SU-DHL-6 (cell line): ENCODE results near the gene SLC38A10.

Source experiments
- H2AFZ ChIP-seq: fragments of 200-600 bp; sonication (generic); 2 replicates; pipeline ENCODE4 v1.6.1; 2014; ENCODE audit warnings: low read depth, mild to moderate bottlenecking, moderate library complexity, mixed read lengths, antibody characterized with exemption, low read length; ENCODE audit not compliant: severe bottlenecking
- H3F3A ChIP-seq: fragments of 200-600 bp; shearing (Covaris generic); 2 replicates; pipeline ENCODE4 v1.6.0; 2016; ENCODE audit warnings: antibody characterized with exemption, mild to moderate bottlenecking; ENCODE audit not compliant: insufficient read depth
- H3K27ac ChIP-seq: fragments of 200-600 bp; sonication (generic); 2 replicates; pipeline ENCODE4 v1.5.1; 2016; ENCODE audit warnings: low read depth, mild to moderate bottlenecking, low read length, moderate library complexity, mixed read lengths
- H3K27me3 ChIP-seq: fragments of 200-600 bp; sonication (generic), shearing (Covaris generic); 2 replicates; pipeline ENCODE4 v1.6.0; 2014; ENCODE audit warnings: mild to moderate bottlenecking, low read length
- H3K36me3 ChIP-seq: fragments of 200-600 bp; sonication (generic); 2 replicates; pipeline ENCODE4 v1.6.1; 2014; ENCODE audit warnings: mild to moderate bottlenecking, low read length, mixed read lengths
- H3K4me2 ChIP-seq: fragments of 300-600, 200-600 bp; shearing (Covaris generic), sonication (generic); 2 replicates; pipeline ENCODE4 v1.6.0; 2014; ENCODE audit warnings: low read length, low read depth, mild to moderate bottlenecking; ENCODE audit not compliant: poor library complexity, severe bottlenecking
- H3K4me3 ChIP-seq: fragments of 200-600 bp; sonication (generic); 2 replicates; pipeline ENCODE4 v1.5.1; 2014; ENCODE audit warnings: antibody characterized with exemption, low read length, mild to moderate bottlenecking, mixed read lengths; ENCODE audit not compliant: insufficient read depth, poor library complexity, severe bottlenecking
- H3K79me2 ChIP-seq: fragments of 200-600 bp; sonication (generic); 2 replicates; pipeline ENCODE4 v1.6.1; 2014; ENCODE audit warnings: mild to moderate bottlenecking, low read length, moderate library complexity; ENCODE audit not compliant: insufficient read depth
- H3K9ac ChIP-seq: fragments of 200-600 bp; sonication (generic); 2 replicates; pipeline ENCODE4 v1.7.0; 2014; ENCODE audit warnings: mild to moderate bottlenecking, low read length
- H3K9me2 ChIP-seq: fragments of 200-600 bp; sonication (generic); replicated peaks from 2 replicates; pipeline ENCODE4 v1.6.1; 2014; ENCODE audit warnings: low read length; ENCODE audit not compliant: insufficient read depth
- H3K9me3 ChIP-seq: fragments of 200-600 bp; sonication (generic); 2 replicates; pipeline ENCODE4 v1.6.1; 2014; ENCODE audit warnings: low read length, mixed read lengths; ENCODE audit not compliant: insufficient read depth
- H4K20me1 ChIP-seq: fragments of 200-600 bp; sonication (generic); 2 replicates; pipeline ENCODE4 v1.6.1; 2014; ENCODE audit warnings: low read depth, mild to moderate bottlenecking, antibody characterized with exemption, low read length, moderate library complexity, mixed read lengths
- EZH2phosphoT487 ChIP-seq: fragments of 200-600 bp; sonication (generic), shearing (Covaris generic); conservative IDR thresholded peaks from 2 replicates; pipeline ENCODE4 v1.6.1; 2018; ENCODE audit warnings: mild to moderate bottlenecking, antibody characterized with exemption, low read length, moderate library complexity, mixed read lengths
- TF ChIP-seq, protein P1 (sequence below): fragments of 200-600 bp; sonication (generic); IDR thresholded peaks from one replicate; pipeline ENCODE4 v1.5.1; 2017; ENCODE audit warnings: antibody characterized with exemption, mild to moderate bottlenecking, low read length, moderate library complexity; ENCODE audit not compliant: insufficient read depth, poor library complexity, severe bottlenecking

The SLC38A10 gene

DNA sequence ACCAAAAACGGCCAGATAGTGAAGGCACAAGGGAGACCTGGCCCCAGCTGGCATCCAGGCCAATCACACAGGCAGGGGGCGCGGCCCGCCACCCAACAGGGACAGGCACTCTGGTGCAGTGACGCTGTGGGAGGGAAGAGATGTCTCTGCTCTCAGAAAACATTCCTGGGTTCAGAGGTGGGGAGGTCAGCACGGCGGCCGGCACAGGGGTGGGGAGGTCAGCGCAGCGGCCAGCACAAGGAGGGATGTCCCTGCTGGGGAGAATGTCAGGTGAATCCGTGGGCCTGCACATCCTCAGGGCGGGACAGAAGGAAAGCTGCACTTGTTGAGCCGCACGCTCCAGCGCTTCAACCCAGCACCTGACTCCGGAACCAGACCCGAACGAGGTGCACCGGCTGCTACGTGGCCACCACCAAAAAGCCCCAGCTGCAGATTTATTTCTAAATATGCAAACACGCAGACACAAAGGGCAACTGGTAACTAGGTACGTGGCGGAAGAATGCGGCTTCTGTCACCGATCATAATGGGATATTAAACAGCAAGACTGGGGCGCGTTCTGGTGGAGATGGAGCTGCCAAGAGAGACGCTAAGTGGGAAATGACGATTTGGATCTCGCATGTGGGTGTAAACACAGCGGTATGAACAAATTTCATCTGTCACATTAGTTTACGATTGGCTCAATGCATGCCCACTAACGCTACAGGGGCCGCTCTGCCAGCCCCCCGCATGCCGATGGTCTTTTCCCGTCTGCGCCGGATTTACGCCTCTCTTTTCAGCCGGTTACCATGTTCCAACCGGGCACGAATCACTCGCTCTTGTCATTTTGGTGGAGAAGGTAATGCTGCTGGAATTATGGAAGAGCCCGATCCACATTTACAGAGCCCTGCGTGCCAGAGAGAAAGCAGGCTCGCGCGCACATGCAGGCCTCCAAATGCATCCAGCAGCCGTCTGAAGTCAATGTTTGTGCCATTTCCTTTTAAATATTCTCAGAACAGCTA lies 15.5 kb downstream of the SLC38A10 start:
- Histone ChIP-seq H3K9me2 (no peaks in the 10 kb centered on the region), H3K27me3 (no peaks in the 10 kb centered on the region), H2AFZ (no peak overlapping the region), H4K20me1 (no peaks in the 10 kb centered on the region), H3K79me2 (no peaks in the 10 kb centered on the region), H3K27ac (no peak overlapping the region), H3K9me3 (no peaks in the 10 kb centered on the region), H3K4me2 (no peak overlapping the region), H3K9ac (no peak overlapping the region), H3F3A (no peaks in the 10 kb centered on the region), H3K36me3 (no peaks in the 10 kb centered on the region), H3K4me3 (no peak overlapping the region)
- no peak for TF ChIP-seq EZH2phosphoT487
- TF ChIP-seq, protein P1, sequence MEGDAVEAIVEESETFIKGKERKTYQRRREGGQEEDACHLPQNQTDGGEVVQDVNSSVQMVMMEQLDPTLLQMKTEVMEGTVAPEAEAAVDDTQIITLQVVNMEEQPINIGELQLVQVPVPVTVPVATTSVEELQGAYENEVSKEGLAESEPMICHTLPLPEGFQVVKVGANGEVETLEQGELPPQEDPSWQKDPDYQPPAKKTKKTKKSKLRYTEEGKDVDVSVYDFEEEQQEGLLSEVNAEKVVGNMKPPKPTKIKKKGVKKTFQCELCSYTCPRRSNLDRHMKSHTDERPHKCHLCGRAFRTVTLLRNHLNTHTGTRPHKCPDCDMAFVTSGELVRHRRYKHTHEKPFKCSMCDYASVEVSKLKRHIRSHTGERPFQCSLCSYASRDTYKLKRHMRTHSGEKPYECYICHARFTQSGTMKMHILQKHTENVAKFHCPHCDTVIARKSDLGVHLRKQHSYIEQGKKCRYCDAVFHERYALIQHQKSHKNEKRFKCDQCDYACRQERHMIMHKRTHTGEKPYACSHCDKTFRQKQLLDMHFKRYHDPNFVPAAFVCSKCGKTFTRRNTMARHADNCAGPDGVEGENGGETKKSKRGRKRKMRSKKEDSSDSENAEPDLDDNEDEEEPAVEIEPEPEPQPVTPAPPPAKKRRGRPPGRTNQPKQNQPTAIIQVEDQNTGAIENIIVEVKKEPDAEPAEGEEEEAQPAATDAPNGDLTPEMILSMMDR = no peak

DNA sequence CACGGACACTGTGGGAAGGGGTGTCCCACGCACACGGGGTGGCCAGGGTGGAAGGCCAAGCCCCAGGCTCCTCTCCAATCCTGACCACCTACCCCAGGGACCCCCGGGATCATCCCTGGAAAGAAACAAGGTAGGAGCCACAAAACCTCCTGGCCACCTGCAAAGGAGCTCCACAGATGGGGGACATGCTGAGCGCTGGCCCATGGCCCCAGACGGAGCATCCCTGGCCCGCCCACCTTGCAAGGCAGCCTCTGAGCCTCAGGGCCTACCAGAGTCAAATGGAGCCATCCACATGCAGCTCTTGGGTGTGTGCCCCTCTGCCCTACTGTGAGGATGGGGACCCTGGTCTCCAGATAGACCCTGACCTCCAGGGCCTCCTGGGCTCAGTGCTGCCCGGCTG lies 16.3 kb downstream of the SLC38A10 start:
- Histone ChIP-seq H3K27ac (no peak overlapping the region), H3K4me3 (no peak overlapping the region), H3K27me3 (no peaks in the 10 kb centered on the region), H3F3A (no peaks in the 10 kb centered on the region), H3K9ac (no peak overlapping the region), H3K9me2 (no peaks in the 10 kb centered on the region), H3K4me2 (no peak overlapping the region), H4K20me1 (no peaks in the 10 kb centered on the region), H3K9me3 (no peaks in the 10 kb centered on the region), H3K36me3 (no peaks in the 10 kb centered on the region), H3K79me2 (no peaks in the 10 kb centered on the region), H2AFZ (no peak overlapping the region)
- TF ChIP-seq EZH2phosphoT487 = no peak
- TF ChIP-seq, protein P1 = no peak

DNA sequence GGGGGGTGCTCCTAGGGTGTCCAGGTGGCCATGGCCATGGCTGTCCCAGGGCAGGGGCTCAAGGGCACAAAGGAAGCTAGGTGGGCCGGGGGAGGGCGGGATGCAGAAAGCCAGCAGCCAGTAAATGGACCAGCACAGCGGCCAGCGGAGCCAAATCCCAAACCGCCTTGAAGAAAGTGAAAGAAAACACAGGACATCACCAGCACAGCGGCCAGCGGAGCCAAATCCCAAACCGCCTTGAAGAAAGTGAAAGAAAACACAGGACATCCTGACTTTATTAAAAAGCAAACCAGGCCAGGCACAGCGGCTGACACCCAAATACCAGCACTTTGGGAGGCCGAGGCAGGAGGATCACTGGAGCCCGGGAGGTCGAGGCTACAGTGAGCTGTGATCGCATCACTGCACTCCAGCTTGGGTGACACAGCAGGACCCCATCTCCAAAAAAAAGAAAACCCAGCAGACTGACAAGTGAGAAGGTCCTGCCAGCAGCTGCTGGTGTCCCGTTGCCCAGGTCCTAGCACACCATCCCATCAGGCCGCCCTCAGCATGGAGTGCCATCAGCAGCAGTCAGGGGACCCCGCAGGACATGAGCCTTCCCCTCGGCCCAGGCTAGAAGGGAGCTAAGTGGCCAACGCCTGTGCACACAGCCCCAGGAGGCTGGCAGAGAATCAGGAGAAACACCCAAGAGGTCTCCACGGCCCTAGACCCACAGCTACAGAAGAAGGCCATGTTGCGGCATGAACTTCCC lies 17.0 kb downstream of the SLC38A10 start:
- H2AFZ ChIP-seq = no peak overlapping the region
- no peak overlapping the region for H3K9ac ChIP-seq
- no peaks in the 10 kb centered on the region for H3K9me2 ChIP-seq
- H3K27me3 ChIP-seq = no peaks in the 10 kb centered on the region
- H4K20me1 ChIP-seq = no peaks in the 10 kb centered on the region
- TF ChIP-seq EZH2phosphoT487 = no peak
- TF ChIP-seq, protein P1 = no peak
- H3K79me2 ChIP-seq = no peaks in the 10 kb centered on the region
- no peaks in the 10 kb centered on the region for H3K36me3 ChIP-seq
- no peak overlapping the region for H3K4me3 ChIP-seq
- no peak overlapping the region for H3K27ac ChIP-seq
- H3K9me3 ChIP-seq = no peaks in the 10 kb centered on the region
- no peak overlapping the region for H3K4me2 ChIP-seq
- H3F3A ChIP-seq = no peaks in the 10 kb centered on the region
